Neuronal stem cell (in vitro differentiated cells): Measurements from ENCODE around the gene DOCK3.

Source experiments
- DNase-seq: peaks from one replicate; pipeline ENCODE4 v3.0.0-alpha.2; 2013; ENCODE audit warnings: low spot score
- H2AFZ ChIP-seq: one replicate; pipeline ENCODE4 v1.6.1; 2013; ENCODE audit warnings: mild to moderate bottlenecking, low read length, inconsistent platforms
- H2AK5ac ChIP-seq: 2 replicates; pipeline ENCODE4 v1.6.1; 2013; ENCODE audit warnings: low read depth, mild to moderate bottlenecking, inconsistent platforms, low read length, moderate library complexity, mixed read lengths
- H2BK120ac ChIP-seq: 2 replicates; pipeline ENCODE4 v1.6.1; 2013; ENCODE audit warnings: low read depth, mild to moderate bottlenecking, inconsistent platforms, low read length, moderate library complexity, mixed read lengths
- H2BK12ac ChIP-seq: one replicate; pipeline ENCODE4 v1.6.1; 2013; ENCODE audit warnings: low read length, inconsistent platforms
- H2BK15ac ChIP-seq: 2 replicates; pipeline ENCODE4 v1.6.1; 2013; ENCODE audit warnings: mild to moderate bottlenecking, low read length, inconsistent platforms, mixed read lengths
- H2BK5ac ChIP-seq: one replicate; pipeline ENCODE4 v1.6.1; 2013; ENCODE audit warnings: inconsistent platforms, mild to moderate bottlenecking, low read length, moderate library complexity
- H3K14ac ChIP-seq: one replicate; pipeline ENCODE4 v1.6.1; 2013; ENCODE audit warnings: low read length, inconsistent platforms
- H3K18ac ChIP-seq: 2 replicates; pipeline ENCODE4 v1.6.1; 2013; ENCODE audit warnings: low read length, inconsistent platforms
- H3K23ac ChIP-seq: 2 replicates; pipeline ENCODE4 v1.6.1; 2013; ENCODE audit warnings: low read depth, mild to moderate bottlenecking, mixed read lengths, low read length, inconsistent platforms; ENCODE audit not compliant: poor library complexity
- H3K27ac ChIP-seq: replicated peaks from 3 replicates; pipeline ENCODE4 v1.5.1; 2013; ENCODE audit warnings: low read length, inconsistent platforms
- H3K27me3 ChIP-seq, 3 experiments: 2 replicates each; pipeline ENCODE4 v1.6.1; 2013; ENCODE audit warnings: low read length in 3 of 3, mild to moderate bottlenecking in 2 of 3, inconsistent platforms in 1 of 3, low read depth in 1 of 3, mixed read lengths in 1 of 3, moderate library complexity in 1 of 3; ENCODE audit not compliant: control insufficient read depth in 3 of 3, insufficient read depth in 3 of 3
- H3K36me3 ChIP-seq, 2 donors: replicated peaks in 1 of 2; 2 replicates each; pipeline ENCODE4 v1.6.1; 2013; ENCODE audit warnings: low read length in 2 of 2; ENCODE audit not compliant: control insufficient read depth in 2 of 2, insufficient read depth in 2 of 2
- H3K4ac ChIP-seq: 2 replicates; pipeline ENCODE4 v1.6.1; 2013; ENCODE audit warnings: inconsistent platforms, mild to moderate bottlenecking, low read length, moderate library complexity
- H3K4me1 ChIP-seq, 2 donors: 1 replicate in 1 of 2; 2 replicates in 1 of 2; pipeline ENCODE4 v1.6.1; 2013; ENCODE audit warnings: low read length in 2 of 2, low read depth in 1 of 2; ENCODE audit not compliant: control insufficient read depth in 2 of 2, insufficient read depth in 1 of 2
- H3K4me2 ChIP-seq: one replicate; pipeline ENCODE4 v1.6.1; 2013; ENCODE audit warnings: mild to moderate bottlenecking, low read length, inconsistent platforms; ENCODE audit not compliant: insufficient read depth, poor library complexity, severe bottlenecking
- H3K4me3 ChIP-seq, 2 donors: 2 replicates each; pipeline ENCODE4 v1.5.1; 2013; ENCODE audit warnings: low read length in 2 of 2, mild to moderate bottlenecking in 2 of 2, inconsistent platforms in 1 of 2, moderate library complexity in 1 of 2
- H3K79me1 ChIP-seq: one replicate; pipeline ENCODE4 v1.6.1; 2013; ENCODE audit warnings: low read depth, mild to moderate bottlenecking, inconsistent platforms, low read length, moderate library complexity
- H3K9ac ChIP-seq: one replicate; pipeline ENCODE4 v1.6.1; 2013; ENCODE audit warnings: mild to moderate bottlenecking, low read depth, low read length, inconsistent platforms; ENCODE audit not compliant: poor library complexity
- H3K9me3 ChIP-seq, 2 donors: replicated peaks in 1 of 2; 2 replicates each; pipeline versions ENCODE3 to v1.6.1; 2013; ENCODE audit warnings: low read length in 2 of 2, mild to moderate bottlenecking in 2 of 2, inconsistent platforms in 1 of 2, low read depth in 1 of 2, mixed read lengths in 1 of 2, moderate library complexity in 1 of 2; ENCODE audit not compliant: control insufficient read depth in 2 of 2, insufficient read depth in 1 of 2
- H4K8ac ChIP-seq: one replicate; pipeline ENCODE4 v1.6.1; 2013; ENCODE audit warnings: low read depth, mild to moderate bottlenecking, inconsistent platforms, low read length, moderate library complexity
- H4K91ac ChIP-seq: one replicate; pipeline ENCODE4 v1.6.1; 2013; ENCODE audit warnings: low read length, low read depth, mild to moderate bottlenecking, inconsistent platforms; ENCODE audit not compliant: poor library complexity
- whole genome bisulfite sequencing, 2 donors: extraction: QIAGEN DNeasy Blood & Tissue Kit; methylation state at CpG; one replicate each; pipeline ENCODE4 v1.1.7; 2013; ENCODE audit warnings: missing lambda C conversion rate in 2 of 2, mixed read lengths in 1 of 2; ENCODE audit not compliant: insufficient read length in 2 of 2, insufficient replicate concordance in 1 of 2; ENCODE audit errors: extremely low coverage in 2 of 2; 5-methylcytosine and 5-hydroxymethylcytosine counted together

DOCK3 gene

GRCh38 chr3:50983887-50984286 is 309.2 kb downstream of the DOCK3 start:
- Histone ChIP-seq H3K9me3 (peaks cover 0 to 3% of the 10 kb centered on the region in 2 donors), H3K4me2 (no peak overlapping the region), H2AK5ac (no peak overlapping the region), H2AFZ (no peak overlapping the region), H2BK15ac (no peak overlapping the region), H2BK5ac (no peak overlapping the region), H3K18ac (no peak overlapping the region), H3K9ac (peak overlapping the region; percentile 74), H2BK12ac (no peak overlapping the region), H3K79me1 (peaks cover 1% of the 10 kb centered on the region), H3K14ac (no peak overlapping the region), H4K91ac (no peak overlapping the region), H3K4me3 (no peak overlapping the region), H3K27ac (no peak overlapping the region), H3K4me1 (peaks cover 0 to 2% of the 10 kb centered on the region in 2 donors), H2BK120ac (no peak overlapping the region), H3K36me3 (no peaks in the 10 kb centered on the region), H3K23ac (no peak overlapping the region), H3K4ac (no peak overlapping the region), H4K8ac (no peak overlapping the region), H3K27me3 (no peaks in the 10 kb centered on the region)
- WGBS, 2 donors, result no CpG with 5 or more reads among the region's 5 CpGs
- DNase-seq, result no peak

- no CpG with 5 or more reads among the region's 1 CpG for WGBS, 2 donors
- H2BK5ac ChIP-seq, result no peak overlapping the region
- H4K8ac ChIP-seq, result no peak overlapping the region
- H3K27me3 ChIP-seq, result no peaks in the 10 kb centered on the region
- H2AK5ac ChIP-seq, result no peak overlapping the region
- no peak overlapping the region for H3K23ac ChIP-seq
- H3K9me3 ChIP-seq, result peaks cover 0 to 5% of the 10 kb centered on the region in 2 donors
- no peak overlapping the region for H4K91ac ChIP-seq
- no peak overlapping the region for H3K18ac ChIP-seq
- no peak overlapping the region for H2BK12ac ChIP-seq
- H3K4ac ChIP-seq, result no peak overlapping the region
- no peak overlapping the region for H3K4me2 ChIP-seq
- no peak overlapping the region for H3K14ac ChIP-seq
- no peak overlapping the region for H3K27ac ChIP-seq
- H3K79me1 ChIP-seq, result peaks cover 1% of the 10 kb centered on the region
- H2BK120ac ChIP-seq, result no peak overlapping the region
- H3K4me1 ChIP-seq, result peaks cover 0 to 2% of the 10 kb centered on the region in 2 donors
- no peak overlapping the region for H3K4me3 ChIP-seq
- no peak for DNase-seq
- no peak overlapping the region for H2AFZ ChIP-seq
- no peak overlapping the region for H3K9ac ChIP-seq
- no peaks in the 10 kb centered on the region for H3K36me3 ChIP-seq
- H2BK15ac ChIP-seq, result no peak overlapping the region
Measured at GRCh38 chr3:50985893-50986292, 311.2 kb downstream of the DOCK3 start.

GRCh38 chr3:50986726-50987125 is 312.0 kb downstream of the DOCK3 start:
- peaks cover 1% of the 10 kb centered on the region for H3K79me1 ChIP-seq
- no peak overlapping the region for H2BK15ac ChIP-seq
- peaks cover 0 to 5% of the 10 kb centered on the region in 2 donors for H3K9me3 ChIP-seq
- H2BK5ac ChIP-seq, result no peak overlapping the region
- no peak overlapping the region for H2BK120ac ChIP-seq
- no peak overlapping the region for H2BK12ac ChIP-seq
- no peaks in the 10 kb centered on the region for H3K36me3 ChIP-seq
- H3K9ac ChIP-seq, result no peak overlapping the region
- DNase-seq, result no peak
- H3K27ac ChIP-seq, result no peak overlapping the region
- no peak overlapping the region for H3K14ac ChIP-seq
- WGBS, 2 donors, result no CpG with 5 or more reads among the region's 2 CpGs
- no peaks in the 10 kb centered on the region for H3K27me3 ChIP-seq
- no peak overlapping the region for H3K18ac ChIP-seq
- H3K23ac ChIP-seq, result no peak overlapping the region
- H3K4me1 ChIP-seq, result peaks cover 0 to 2% of the 10 kb centered on the region in 2 donors
- H4K91ac ChIP-seq, result no peak overlapping the region
- no peak overlapping the region for H2AFZ ChIP-seq
- no peak overlapping the region for H4K8ac ChIP-seq
- H3K4ac ChIP-seq, result no peak overlapping the region
- no peak overlapping the region for H3K4me3 ChIP-seq
- H2AK5ac ChIP-seq, result no peak overlapping the region
- no peak overlapping the region for H3K4me2 ChIP-seq

GRCh38 chr3:50994537-50994936 is 319.8 kb downstream of the DOCK3 start:
- no peak overlapping the region for H3K27ac ChIP-seq
- H3K4ac ChIP-seq, result no peak overlapping the region
- H2BK15ac ChIP-seq, result no peak overlapping the region
- H3K18ac ChIP-seq, result no peak overlapping the region
- H2AFZ ChIP-seq, result no peak overlapping the region
- no peak overlapping the region for H2BK5ac ChIP-seq
- H3K4me3 ChIP-seq, result no peak overlapping the region
- no peak overlapping the region for H2AK5ac ChIP-seq
- no peak overlapping the region for H2BK12ac ChIP-seq
- H3K4me2 ChIP-seq, result no peak overlapping the region
- no peaks in the 10 kb centered on the region for H3K9me3 ChIP-seq
- no peak overlapping the region for H3K14ac ChIP-seq
- no peak overlapping the region for H4K91ac ChIP-seq
- H2BK120ac ChIP-seq, result no peak overlapping the region
- no peak overlapping the region for H4K8ac ChIP-seq
- H3K36me3 ChIP-seq, result no peaks in the 10 kb centered on the region
- no peak overlapping the region for H3K9ac ChIP-seq
- H3K27me3 ChIP-seq, result no peaks in the 10 kb centered on the region
- no peaks in the 10 kb centered on the region for H3K4me1 ChIP-seq
- no peaks in the 10 kb centered on the region for H3K79me1 ChIP-seq
- no peak overlapping the region for H3K23ac ChIP-seq
- no peak for DNase-seq
- no CpG with 5 or more reads among the region's 1 CpG for WGBS, 2 donors
